Activated CD8-positive, alpha-beta memory T cell treated with anti-CD3 and anti-CD28 coated beads, Interleukin-2, amount 50 U/mL, for 1 hour (primary cell): ENCODE measurements around the gene FANCD2.
A peak's percentile ranks its signal among the peaks of the same experiment; 100 is the strongest.
"Not testable (repeated sequence)": the region's sequence is repeated elsewhere in the genome, so short reads cannot be mapped to it uniquely, and the experiment has no call there.

Experiments used
- DNase-seq: peaks from one replicate; pipeline ENCODE4 v3.0.0-alpha.2; 2020; ENCODE audit errors: extremely low read depth

The FANCD2 gene

GRCh38 chr3:10106919-10107318 is 80.7 kb downstream of the FANCD2 start:
- DNase-seq, result no peak

DNA sequence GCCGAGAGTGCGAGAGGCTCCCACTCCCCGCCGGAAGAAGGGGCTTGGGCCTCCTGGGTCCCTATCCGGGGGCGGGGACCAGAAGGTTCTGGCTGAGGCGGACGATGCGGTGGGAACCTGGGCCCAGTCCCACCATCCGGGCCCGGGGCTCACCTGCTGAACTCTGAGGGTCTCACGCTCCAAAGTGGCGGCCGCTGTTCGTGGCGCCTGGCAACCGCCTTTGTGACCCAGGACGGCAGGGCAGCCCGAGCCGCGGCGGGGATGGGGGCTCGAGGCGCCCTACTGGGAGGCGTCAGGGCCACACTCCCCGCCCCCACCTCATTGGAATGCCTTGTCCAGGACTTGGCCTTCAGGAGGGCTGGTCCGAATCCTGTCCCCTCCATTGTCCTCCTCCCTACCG is 81.9 kb downstream of the FANCD2 start, which contains the start of gene FANCD2OS:
FANCD2OS (minus strand) TSS at position 165 of the 400 bp plus-strand sequence. CDS start 3,481 bp downstream, outside the sequence.
- DNase-seq, result no peak

DNA sequence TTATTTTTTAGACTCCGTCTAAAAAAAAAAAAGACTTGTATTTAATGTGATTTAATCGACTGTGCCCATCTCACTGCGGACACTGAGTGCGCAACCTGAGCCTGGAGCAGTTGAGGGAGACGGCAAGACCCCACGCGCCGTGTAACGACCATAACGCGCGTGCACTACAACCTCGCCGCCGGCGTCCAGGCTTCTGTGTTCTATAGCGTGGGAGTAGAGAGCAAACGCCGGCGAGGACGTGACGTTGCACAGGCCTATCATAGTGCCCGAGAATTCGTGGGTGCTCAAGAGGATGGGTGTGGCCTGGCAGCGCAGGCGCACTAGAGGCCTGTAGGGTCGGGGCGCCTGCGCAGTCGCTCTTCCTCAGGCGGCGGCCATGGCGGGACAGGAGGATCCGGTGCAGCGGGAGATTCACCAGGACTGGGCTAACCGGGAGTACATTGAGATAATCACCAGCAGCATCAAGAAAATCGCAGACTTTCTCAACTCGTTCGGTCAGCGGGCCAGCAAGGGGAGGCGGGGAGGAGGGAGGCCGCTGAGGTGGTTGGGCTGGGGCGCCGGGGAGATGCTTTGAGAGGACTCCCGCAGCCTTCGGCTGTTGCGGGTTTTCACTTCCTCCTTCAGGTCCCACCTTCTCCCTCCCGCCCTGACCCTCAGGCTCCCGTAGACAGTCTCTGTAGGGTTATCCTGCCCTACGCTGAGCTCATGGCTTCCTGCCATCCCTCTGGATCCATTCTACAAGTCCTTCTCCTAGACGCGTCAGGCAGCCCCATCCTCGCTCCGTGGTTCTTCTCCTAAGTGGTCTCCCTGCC is 89.3 kb downstream of the FANCD2 start, which contains the start of gene BRK1:
BRK1 (plus strand) TSS at position 350 of the 812 bp plus-strand sequence; CDS start at position 377, 27 bp downstream.
- DNase-seq, result peak; percentile 92

- DNase-seq, result no peak
Measured at GRCh38 chr3:10116138-10116460, 89.9 kb downstream of the FANCD2 start.

GRCh38 chr3:10116928-10117327 is 90.7 kb downstream of the FANCD2 start:
- DNase-seq, result no peak

DNA sequence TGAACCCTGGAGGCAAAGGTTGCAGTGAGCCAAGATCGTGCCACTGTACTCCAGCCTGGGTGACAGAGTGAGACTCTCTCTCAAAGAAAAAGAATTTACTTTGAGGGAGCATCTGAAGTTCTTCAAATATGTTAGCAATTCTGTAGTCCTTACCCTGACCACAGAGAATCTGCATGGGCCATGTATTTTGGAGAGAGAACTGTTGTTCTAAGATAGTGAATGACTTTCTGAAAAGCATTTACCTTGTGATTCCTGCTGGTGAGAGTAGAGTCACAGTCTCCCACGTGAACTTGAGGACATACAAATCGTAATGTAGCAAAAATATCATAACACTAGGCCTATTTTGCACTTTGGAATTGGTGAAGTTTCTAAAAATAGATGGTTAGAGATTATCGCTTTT is 93.1 kb downstream of the FANCD2 start:
- no peak for DNase-seq

DNA sequence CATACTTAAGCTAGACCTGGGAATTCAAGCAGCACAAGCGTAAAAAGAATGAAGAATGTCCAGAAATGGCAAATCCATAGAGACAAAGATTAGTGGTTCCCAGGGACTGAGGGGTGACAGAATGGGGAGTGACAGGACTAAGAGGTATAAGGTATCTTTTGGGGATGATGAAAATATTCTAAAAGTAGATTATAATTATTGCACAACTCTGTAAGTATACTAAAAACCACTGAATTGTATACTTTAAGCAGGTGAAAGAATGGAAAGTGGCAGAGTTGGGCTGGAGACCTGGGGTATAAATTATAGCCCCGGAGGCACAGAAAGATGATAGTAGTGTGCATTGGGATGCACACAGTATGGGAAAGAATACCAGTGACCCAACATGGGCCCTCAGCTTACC is 94.8 kb downstream of the FANCD2 start:
- DNase-seq, result no peak

DNA sequence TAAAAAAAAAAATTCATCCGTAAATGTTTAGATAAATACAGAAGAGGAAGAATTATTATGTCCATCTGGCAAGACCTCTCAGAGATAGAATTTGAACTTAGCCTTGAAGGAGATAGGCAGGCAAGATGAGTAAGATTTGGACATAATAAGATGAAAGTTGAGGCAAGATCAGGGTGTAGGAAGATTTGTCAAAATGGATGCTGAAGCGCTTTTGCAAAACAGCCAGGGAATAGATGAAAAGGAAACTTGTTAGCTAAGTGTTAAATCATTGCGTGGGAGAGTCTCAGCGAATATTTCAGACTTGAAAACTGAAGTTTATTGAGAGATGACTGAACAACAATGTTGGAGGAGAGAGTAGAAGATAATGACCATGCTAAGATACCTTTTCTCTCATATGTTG is 96.5 kb downstream of the FANCD2 start:
- DNase-seq, result no peak

GRCh38 chr3:10135872-10136271 is 109.6 kb downstream of the FANCD2 start:
- DNase-seq, result not testable (repeated sequence)

GRCh38 chr3:10136426-10137005 is 110.3 kb downstream of the FANCD2 start:
- no peak for DNase-seq

GRCh38 chr3:10137178-10137577 is 110.9 kb downstream of the FANCD2 start:
- no peak for DNase-seq

GRCh38 chr3:10140996-10141546 is 114.8 kb downstream of the FANCD2 start:
- no peak for DNase-seq

DNA sequence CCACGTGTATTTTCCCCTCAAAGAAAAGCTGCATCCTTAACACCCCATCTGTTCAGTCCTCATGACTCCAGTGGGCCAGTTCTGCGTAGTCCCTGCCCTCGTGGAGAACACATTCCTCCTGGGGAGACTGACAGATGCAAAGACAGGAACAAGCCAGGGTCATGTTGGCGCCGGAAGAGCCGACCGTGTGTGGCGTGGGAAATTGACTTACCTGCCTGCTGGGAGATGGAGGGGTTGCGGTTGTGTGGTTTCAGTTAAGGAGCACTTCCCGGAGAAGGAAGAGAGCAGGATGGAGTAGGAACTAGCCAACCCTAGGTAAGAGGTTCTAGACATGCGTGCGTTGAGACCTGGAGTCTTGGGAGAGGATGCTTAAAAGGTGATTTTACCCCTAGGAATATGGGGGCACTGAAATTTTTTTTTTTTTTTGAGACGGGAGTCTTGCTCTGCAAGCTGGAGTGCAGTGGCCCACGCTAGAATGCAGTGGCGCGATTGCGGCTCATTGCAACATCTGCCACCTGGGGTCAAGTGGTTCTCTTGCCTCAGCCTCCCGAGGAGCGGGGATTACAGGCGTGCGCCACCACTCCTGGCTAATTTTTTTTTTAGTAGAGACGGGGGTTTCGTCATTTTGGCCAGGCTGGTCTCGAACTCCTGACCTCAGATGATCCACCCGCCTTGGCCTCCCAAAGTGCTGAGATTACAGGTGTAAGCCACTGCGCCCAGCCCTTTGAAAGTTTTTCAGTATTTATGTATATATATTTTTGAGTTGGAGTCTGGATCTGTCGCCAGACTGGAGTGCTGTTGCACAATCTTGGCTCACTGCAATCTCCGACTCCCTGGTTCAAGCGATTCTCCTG is 116.7 kb downstream of the FANCD2 start:
- no peak for DNase-seq

GRCh38 chr3:10145685-10146084 is 119.4 kb downstream of the FANCD2 start:
- no peak for DNase-seq

GRCh38 chr3:10149226-10149625 is 123.0 kb downstream of the FANCD2 start:
- no peak for DNase-seq

DNA sequence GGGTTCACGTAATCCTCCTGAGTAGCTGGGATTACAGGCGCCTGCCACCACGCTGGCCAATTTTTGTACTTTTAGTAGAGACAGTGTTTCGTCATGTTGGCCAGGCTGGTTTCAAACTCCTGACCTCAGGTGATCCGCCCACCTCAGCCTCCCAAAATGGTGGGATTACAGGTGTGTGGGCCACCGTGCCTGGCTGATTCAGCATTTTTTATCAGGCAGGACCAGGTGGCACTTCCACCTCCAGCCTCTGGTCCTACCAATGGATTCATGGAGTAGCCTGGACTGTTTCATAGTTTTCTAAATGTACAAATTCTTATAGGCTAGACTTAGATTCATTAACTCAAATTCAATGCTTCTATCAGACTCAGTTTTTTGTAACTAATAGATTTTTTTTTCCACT is 124.8 kb downstream of the FANCD2 start:
- DNase-seq, result no peak
